T-helper 1 cell treated with Interleukin-12 subunit alpha and Interleukin-12 subunit beta and Interleukin-4 antibody, amounts not matched to agents 30 ng/mL and 1 ng/mL, for 36 hours (primary cell): ENCODE results near the gene MMP25. TPM values are rescaled to one million over a fixed set of nuclear protein-coding genes. Genes with fewer than 3 reads are reported as not detected.

Source experiments
- intact Hi-C: fragments of 100-400 bp; cut with micrococcal nuclease; formaldehyde crosslinking; loops from one replicate; pipeline ENCODE4 v1.15.1; 2024
- total RNA-seq: library from RNA; stranded (reverse); gene quantifications from 2 replicates; pipeline ENCODE4 v1.2.3, GENCODE V29; 2022

MMP25 gene
- total RNA-seq, 1 donor from 2014 or later, result 93.6 TPM

DNA sequence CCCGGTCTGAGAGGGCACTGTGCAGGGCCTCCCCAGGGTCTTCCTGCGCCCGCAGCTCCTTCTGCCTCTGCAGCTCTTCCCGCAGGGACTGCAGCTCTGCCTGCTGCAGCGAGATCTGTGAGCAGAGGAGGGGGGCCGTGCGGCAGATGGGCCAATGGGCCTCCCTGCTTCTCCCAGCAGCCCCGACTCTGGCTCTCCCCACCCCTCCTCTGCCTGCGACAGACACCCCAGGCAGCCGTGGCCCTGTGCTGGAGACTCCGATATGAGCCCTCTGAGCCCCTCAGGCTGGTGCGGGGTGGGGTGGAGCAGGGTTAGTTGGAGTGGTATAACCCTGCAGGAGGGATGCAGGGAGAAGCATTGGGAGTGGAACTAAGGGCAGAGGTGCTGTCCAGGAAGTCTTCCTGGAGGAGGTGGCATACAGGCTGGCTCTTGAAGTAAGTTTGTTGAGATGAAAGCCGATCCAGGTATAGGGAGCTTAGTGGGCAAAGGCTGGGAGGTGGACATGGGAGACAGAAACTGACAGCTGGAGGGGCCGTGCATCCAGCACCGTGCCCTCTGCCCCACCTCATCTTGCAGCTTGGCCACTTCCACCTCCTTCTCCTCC lies 17.5 kb upstream of the MMP25 start:
- intact Hi-C loops, result loop anchor here (1.0 kb wide), 3 partner anchors 9 to 105 kb away; partner anchors contain the start of gene TNFRSF12A

DNA sequence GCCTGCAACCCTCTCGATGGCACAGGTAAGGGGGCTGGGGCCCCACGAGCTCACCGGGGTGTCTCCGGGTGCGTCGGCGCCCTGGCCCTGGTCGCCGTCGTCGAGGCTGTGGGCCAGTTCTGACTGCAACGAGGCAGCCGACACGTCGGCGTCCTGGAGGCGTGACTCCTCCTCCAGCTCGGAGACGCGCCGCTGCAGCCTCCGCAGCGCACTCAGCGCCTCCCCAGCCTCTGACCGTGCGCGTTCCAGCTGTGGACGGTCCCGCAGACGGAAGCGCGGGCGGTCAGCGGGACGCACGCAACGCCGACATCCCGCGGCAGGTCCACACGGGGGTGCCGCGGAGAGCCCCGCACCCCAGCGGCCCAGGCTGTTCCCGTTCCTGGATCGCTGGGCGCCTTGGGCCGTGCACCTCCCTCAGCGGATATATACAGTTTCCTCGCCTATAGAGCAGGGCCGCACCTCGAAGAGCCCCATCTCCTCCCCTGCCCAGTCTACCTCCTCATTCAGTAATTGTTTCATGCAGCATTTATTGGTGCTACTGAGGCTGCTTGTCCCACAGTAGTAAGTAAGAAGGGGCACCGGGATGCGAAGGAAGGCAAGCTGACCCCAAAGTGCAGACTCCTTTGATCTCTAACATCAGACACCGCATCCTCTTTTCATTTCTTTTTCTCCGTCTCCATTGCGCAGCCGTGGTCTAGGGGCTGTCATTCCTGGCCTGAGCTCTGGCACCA lies 16.7 kb upstream of the MMP25 start:
- intact Hi-C loops, result loop anchor here (1.0 to 2.0 kb wide), 2 partner anchors 15 to 105 kb away; no protein-coding TSS in a partner anchor

GRCh38 chr16:3030222-3031212 lies 15.8 kb upstream of the MMP25 start:
- intact Hi-C loops, result loop anchor here (1.0 to 2.0 kb wide), 3 partner anchors 14 to 136 kb away; no protein-coding TSS in a partner anchor

DNA sequence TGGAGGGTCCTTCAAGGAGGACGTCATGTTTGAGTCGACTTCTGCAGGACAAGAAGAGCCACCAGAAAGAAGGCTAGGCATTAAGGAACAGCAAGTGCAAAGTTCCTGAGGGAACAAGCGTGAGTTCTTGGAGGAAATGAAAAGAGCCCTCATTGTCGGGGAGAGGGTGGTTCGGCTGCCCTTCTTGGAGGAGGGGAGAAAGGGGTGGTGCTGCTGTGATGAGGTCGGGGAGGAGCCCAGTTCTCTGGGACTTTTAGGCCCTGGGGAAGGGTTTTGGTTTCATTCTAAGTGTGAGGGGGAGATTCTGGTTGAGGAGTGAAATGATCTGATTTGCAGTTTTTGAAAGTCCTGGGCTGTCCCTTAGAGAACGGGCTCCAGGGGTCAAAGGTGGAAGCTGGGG lies 13.7 kb upstream of the MMP25 start:
- intact Hi-C loops, result no loop called here

- intact Hi-C loops, result no loop called here
These were observed 10.9 kb upstream of the MMP25 start for GRCh38 chr16:3035289-3035971.

DNA sequence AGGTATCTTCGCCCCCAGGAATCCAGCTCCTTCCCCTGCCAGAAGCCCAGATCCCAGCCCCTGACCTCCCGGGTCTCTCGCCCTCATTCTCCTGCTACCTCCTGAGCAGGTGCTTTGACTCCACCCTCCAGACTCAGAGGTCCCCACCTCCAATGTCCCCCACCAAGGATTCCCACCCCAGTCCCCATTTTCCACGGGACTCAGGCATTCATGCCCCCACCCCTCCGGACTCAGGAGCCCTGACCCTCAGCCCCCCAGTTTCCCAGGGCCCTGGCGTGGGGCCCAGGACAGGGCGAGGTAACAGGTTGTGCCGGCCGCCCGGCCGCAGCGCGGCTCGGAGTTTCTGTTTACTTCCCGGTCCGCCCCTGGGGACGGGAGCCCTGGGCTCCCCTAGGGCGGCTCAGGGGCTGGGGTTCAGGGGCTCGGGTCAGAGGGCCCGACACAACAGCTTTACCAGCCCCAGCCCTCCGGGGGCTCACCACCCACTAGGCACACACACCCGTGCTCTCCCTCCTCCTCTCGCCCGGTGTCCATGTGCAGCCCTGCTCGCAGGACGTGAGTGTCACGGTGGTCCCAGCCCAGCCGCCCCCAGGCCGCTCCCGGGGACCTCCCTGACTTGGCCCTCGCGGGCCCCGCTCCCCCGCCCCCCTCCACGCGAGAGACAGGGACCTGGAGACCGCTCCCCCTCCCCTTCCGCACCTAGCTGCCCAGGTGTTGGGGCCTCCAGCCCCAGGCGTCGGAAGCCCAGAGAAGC lies 10.2 kb upstream of the MMP25 start:
- intact Hi-C loops, result no loop called here

- intact Hi-C loops, result no loop called here
These were observed 9.5 kb upstream of the MMP25 start, which contains the start of gene BICDL2 for GRCh38 chr16:3036726-3037315. BICDL2 (minus strand) TSS chr16:3036944; CDS start chr16:3035496, 1,448 bp downstream.

- intact Hi-C loops, result no loop called here
These were observed 8.1 kb upstream of the MMP25 start for GRCh38 chr16:3038256-3038655.

DNA sequence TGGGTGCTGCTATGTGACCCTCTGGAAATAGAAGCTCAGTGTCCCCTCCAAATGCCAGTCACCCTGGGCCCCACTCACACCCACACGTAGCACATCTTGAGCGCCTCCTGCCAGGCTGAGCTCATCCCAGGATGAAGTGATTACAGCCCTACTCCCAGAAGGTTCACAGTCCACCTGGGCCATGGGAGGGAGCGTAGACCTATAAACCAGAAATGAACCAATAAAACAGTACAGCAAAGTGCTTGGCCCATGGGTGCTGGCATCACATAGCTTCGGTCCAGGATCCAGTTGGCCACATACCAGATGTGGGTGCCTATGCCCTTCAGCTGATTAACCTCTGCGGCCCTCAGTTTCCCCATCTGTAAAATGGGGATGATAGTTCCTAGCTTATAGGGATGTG lies 7.5 kb upstream of the MMP25 start:
- intact Hi-C loops, result no loop called here

DNA sequence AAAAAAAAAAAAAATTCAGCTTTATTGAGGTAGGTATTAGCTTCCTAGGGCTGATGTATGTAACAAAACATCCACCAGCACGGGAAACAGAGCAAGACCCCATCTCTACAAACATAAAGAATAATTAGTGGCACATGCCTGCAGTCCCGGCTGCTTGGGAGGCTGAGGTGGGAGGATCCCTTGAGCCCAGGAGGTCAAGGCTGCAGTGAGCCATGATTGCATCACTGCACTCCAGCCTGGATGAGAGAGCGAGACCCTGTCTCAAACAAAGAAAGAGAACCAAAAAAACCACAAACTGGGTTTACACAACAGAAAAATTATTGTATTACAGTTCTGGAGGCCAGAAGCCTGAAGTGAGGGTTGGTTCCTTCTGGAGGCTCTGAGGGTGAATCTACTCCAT lies 4.0 kb upstream of the MMP25 start:
- intact Hi-C loops, result no loop called here

DNA sequence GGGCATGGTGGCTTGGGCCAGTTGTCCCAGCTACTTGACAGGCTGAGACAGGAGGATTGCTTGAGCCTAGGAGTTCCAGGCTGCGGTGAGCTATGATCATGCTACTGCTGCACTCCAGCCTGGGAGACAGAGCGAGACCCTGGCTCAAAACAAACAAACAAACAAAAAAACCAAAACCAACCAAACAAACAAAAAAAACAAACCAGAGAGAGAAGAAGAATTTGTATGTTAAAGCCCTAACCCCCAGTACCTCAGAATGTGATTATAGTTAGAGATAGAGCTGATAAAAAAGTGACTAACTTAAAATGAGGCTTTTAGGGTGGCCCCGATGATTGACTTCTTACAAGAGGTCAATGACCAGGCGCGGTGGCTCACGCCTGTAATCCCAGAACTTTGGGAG lies 1.7 kb upstream of the MMP25 start:
- intact Hi-C loops, result loop anchor here (2.0 kb wide), 1 partner anchor 14 kb away; no protein-coding TSS in a partner anchor

- intact Hi-C loops, result loop anchor here (1.0 kb wide), 1 partner anchor 8 kb away; no protein-coding TSS in a partner anchor
These were observed 453 bp downstream of the MMP25 start for GRCh38 chr16:3046641-3047386.

GRCh38 chr16:3047387-3047720 lies 993 bp downstream of the MMP25 start:
- intact Hi-C loops, result no loop called here

DNA sequence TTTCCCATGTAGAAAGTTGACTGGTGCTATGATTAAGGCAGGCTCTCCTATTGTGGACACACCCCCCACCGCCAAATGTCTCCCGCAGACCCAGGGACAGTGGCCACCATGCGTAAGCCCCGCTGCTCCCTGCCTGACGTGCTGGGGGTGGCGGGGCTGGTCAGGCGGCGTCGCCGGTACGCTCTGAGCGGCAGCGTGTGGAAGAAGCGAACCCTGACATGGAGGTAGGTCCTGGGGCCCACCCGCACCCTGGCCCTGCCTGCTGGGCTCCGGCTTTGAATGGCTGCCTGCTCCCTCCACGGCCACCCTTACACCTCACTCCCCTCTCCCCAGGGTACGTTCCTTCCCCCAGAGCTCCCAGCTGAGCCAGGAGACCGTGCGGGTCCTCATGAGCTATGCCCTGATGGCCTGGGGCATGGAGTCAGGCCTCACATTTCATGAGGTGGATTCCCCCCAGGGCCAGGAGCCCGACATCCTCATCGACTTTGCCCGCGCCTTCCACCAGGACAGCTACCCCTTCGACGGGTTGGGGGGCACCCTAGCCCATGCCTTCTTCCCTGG lies 3.6 kb downstream of the MMP25 start:
- intact Hi-C loops, result loop anchor here (10.0 kb wide), 1 partner anchor 405 kb away; no protein-coding TSS in a partner anchor

DNA sequence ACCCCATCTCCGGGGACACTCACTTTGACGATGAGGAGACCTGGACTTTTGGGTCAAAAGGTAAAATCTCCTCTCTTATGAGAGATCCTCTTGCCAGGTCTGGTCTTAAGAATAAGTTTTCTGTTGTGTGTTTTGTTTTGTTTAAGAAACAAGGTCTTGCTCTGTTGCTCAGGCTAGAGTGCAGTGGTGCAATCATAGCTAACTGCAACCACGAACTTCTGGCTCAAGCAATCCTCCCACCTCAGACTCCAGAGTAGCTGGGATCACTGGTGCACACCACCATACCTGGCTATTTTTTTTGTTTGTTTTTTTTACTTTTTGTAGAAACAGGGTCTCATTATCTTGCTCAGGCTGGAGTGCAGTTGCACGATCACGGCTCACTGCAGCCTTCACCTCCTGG lies 4.1 kb downstream of the MMP25 start:
- intact Hi-C loops, result loop anchor here (10.0 kb wide), 1 partner anchor 404 kb away; no protein-coding TSS in a partner anchor

DNA sequence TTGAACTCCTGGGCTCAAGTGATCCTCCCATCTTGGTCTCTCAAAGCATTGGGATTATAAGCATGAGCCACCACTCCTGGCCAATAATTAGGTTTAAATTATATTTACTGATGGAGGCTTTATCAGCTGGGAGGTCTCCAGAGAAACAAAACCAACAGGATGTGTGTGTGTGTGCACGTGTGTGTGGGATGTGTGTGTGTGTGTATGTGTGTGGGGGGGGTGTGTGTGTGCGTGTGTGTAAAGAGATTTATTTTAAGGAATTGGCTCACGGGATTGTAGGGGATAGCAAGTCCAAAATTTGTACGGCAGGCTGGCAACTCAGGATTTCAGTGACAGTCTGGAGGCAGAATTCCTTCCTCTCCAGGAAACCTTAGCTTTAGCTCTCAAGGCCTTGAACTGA lies 4.6 kb downstream of the MMP25 start:
- intact Hi-C loops, result loop anchor here (10.0 kb wide), 1 partner anchor 404 kb away; no protein-coding TSS in a partner anchor

- intact Hi-C loops, result loop anchor here (10.0 kb wide), 1 partner anchor 403 kb away; no protein-coding TSS in a partner anchor
These were observed 5.1 kb downstream of the MMP25 start for GRCh38 chr16:3051494-3051893.

DNA sequence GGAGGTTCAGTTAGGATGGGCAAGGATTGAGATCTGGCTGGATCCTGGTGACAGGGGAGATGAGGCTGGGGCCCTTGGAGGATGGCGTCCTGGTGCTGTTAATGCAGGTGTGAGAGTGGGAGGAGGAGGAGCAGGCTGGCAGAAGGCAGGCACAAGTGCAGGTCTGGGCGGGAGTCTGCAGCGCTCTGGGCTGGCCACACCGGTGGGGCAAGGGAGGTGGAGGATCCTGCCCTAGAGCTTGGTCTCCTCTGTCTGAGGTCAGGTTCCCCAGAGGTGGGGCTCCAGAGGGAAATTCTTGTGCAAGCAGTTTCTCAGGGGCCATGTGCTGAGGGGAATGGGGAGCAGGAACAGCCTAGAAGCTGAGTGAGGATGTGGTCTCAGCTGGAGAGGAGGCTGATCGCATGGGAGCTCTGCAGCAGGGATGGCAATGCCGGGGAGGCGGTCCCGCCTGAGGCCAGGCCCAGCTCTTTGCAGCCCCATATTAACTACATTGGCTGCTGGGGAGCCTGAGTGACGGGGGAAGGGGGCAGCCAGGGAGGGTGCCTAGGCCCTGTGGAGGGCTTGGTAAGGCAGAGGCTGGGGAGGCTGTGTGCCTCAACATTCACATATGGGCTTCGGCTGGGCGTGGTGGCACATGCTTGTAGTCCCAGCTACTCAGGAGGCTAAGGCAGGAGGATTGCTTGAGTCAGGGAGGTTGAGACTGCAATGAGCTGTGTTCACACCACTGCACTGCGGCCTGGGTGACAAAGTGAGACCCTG lies 6.4 kb downstream of the MMP25 start:
- intact Hi-C loops, result loop anchor here (10.0 kb wide), 1 partner anchor 402 kb away; no protein-coding TSS in a partner anchor
